HG03175 (cell line): ENCODE measurements around the gene TTLL5.
"Not testable (repeated sequence)": the region's sequence is repeated elsewhere in the genome, so short reads cannot be mapped to it uniquely, and the experiment has no call there.

Experiments
- ATAC-seq: cut with Tn5 transposase; IDR thresholded peaks from one replicate; pipeline ENCODE4 v1.9.1; 2021; ENCODE audit warnings: mild to moderate bottlenecking, moderate library complexity; ENCODE audit not compliant: unreplicated experiment

Gene TTLL5

DNA sequence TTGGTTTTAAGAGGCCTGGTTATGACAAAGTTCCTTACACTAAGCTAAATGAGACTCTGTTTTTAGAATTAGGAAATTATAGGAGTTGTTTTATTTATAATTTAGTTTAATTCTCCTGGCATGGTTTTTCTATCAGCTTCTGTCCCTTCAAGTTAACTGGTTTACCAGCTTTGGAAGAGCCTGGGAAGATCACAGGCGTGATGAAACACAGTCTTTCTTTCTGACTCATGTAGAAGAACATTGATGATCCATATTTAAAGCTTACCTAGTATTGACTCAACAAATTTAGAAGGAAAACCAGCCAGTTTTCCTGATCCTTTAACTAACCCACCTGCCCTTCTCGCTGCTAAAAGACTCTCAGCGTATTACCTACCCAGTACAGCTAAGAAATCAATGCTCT is 165.6 kb downstream of the TTLL5 start:
- no peak for ATAC-seq

DNA sequence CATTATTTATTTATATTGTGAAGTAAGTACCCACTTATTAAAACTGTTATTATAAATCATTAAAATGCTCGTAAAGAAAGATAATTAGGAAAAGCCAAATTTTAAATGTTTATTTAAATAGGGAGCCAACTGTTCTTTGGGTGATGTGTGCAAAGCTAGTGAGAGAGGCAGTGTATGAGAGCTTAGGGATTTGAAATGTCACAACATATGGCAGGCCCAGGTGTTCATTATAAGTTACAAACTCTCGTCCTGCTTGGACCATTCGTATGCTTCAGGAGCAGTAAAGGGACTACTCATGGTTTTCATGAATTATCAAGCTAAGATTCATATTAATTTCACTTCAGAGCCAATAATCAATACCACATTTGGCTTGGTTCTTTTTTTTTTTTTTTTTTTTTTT is 166.3 kb downstream of the TTLL5 start:
- ATAC-seq, result no peak

DNA sequence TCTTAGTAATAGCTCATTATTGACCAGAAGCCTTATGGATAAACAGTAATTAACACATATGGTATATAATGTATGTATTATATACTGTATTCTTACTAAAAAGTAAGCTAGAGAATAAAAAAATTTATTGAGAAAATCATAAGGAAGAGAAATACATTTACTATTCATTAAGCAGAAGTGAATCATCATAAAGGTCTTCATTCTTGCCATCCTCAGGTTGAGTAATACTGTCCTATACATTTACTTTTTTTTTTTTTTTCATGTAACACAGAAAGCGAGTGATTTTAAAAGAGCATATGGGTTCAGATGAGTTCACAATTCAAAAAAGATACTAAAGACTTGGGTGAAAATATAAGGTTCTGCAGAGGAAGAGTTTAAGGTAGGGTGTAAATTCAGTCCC is 168.3 kb downstream of the TTLL5 start:
- no peak for ATAC-seq

DNA sequence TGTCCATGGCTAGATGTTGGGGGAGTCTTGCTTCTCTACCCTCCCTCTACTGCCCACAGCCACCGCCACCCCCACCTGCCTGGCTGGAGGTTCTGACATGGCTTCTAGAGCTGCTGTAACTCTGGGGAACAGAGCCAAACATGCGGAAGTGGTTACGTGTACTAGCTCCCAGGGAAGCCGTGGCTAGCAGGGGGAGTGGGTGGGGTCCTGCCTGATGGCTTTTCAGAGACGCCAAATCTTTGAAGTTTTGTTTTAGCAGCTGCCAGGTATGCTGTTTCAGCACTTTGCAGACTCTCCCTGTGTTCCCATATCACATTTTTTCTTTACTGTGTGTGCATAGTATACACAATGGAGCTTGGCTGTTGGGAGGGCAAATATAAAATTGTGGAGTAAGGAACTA is 170.4 kb downstream of the TTLL5 start:
- no peak for ATAC-seq

DNA sequence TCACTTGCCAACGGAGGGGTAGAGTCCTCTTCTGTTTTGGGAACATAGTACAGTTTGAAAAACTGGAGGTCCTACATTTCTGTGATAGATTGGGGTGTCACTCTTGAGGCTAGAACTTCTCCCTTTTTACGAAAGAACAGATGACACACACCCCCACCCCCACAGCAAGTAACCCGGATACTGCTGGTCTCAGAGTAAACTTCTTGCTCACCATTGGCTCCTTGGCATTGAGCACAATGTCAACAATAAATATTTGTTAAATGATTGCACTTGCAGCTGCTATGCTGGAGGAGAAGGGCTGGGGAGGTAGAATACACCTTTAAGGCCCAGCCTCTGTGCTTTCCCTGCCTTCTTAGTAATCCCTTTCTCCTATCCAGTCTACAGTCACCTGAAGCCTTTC is 170.9 kb downstream of the TTLL5 start:
- ATAC-seq, result no peak

DNA sequence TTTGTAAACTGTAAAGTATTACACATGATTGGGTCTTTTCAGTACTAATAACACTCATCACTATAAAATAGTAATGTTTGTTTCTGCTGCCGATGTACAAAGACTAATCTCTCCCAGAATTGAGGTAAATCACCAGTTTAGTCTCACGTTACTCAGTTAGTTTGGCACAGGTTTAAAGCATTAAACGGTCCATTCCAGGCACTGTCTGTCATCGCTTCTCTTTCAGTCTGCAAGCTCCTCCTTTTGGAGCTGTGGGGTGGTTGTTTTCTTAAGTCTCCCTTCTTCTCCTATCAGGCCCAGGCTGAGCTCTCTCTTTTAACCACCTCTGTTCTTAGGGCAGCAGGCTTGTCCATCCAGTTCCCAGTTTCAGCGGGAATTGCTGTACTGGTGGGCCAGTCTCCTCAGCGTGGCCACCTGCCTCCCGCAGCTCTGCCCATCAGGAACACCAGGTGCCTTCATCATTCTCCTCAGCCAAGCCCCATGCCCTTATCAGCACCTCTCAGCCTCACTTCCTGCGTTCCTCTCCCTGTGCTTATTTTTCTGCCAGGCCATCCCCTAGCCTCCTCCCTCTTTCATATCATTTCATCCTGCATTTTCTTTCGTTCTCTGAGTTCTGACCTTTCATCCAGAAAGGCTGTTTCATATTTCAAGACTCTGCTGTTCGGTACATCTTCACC is 171.7 kb downstream of the TTLL5 start:
- ATAC-seq, result no peak

DNA sequence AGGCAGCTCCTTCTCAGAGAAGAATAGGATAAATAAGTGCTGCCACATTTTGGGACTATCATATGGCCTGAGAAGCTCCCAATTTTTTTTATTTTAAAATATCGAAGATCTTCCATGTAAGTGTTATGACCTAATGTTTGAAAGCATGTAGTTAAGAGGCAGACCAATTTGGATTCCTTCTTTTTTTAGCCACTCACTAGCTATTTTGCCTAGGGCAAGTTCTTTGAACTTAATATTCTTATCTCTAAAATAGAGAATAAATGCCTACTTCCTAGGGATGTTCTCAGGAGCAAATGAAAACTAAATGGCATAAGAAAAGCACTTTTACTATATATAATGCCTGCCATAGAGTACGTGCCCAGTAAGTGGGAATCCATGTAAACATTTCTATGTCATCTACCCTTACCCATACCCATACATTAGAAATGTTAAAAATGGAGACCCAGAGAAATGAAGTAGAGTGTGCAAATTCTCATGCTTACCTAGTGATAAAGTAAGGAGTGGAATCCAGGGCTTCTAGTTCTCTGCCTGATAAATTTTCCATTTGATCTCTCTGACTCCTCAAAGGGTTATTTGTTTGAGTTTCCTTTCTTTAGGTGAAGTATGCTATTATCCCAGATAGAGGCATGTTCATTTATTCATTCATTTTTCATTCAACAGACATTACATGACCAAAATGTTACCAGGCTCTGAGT is 172.4 kb downstream of the TTLL5 start:
- no peak for ATAC-seq

DNA sequence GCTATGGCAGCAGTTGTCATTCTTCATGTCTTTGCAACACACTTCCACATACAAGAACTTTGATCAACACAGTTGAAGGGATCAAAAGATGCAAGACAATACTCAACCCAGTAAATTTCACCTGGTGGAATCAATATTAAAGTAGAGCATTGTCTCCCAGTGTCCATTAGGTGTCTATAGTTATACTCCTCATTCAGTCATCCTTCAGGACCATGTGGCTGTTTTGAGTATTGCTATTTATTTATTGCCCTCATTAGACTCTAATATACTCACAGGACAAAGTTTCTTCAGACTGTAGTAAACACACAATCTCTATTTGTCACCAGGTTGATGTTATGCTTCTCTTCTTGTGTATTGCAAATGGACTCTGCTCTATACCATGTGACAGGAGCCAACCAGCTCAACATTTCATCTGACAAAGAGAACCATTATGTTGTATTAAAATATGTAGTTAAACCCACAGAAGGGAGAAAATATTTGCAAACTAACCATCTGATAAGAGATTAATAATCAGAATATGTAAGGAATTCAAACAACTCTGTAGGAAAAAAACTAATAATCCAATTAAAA is 174.2 kb downstream of the TTLL5 start:
- no peak for ATAC-seq

DNA sequence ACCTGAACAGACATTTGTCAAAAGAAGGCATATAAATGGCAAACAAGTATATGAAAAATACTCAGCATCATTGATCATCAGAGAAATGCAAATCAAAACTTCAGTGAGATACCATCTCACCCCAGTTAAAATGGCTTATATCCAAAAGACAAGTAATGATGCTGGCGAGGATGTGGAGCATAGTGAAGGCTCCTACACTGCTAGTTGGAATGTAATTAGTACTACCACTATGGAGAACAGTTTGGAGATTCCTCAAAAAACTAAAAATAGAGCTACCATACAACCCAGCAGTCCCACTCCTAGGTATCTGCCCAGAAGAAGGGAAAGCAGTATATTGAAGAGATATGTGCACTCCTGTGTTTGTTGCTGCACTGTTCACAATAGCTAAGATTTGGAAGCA is 174.7 kb downstream of the TTLL5 start:
- ATAC-seq, result no peak

DNA sequence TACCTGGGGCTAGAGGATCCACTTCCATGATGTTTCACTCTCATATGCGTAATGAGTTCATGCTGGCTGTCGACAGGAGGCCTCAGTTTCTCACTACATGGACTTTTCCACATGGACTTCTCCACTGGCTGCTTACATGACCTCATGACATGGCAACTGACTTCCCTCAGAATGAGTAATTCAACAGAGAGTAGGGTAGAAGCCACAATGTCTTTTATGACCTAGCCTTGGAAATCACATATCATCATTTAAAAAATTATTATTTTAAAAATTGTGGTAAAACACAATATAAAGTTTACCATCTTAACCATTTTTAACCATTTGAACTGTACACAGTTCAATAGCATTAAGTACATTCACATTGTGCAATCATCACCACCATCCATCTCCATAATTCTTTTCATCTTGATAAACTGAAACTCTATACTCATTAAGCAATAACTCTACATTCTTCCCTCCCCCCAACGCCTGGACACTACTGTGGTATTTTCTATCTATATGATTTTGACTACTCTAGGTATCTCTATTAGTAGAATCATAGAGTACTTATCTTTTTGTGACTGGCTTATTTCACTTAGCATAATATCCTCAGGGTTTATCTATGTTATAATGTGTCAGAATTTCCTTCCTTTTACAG is 176.2 kb downstream of the TTLL5 start:
- ATAC-seq, result no peak

DNA sequence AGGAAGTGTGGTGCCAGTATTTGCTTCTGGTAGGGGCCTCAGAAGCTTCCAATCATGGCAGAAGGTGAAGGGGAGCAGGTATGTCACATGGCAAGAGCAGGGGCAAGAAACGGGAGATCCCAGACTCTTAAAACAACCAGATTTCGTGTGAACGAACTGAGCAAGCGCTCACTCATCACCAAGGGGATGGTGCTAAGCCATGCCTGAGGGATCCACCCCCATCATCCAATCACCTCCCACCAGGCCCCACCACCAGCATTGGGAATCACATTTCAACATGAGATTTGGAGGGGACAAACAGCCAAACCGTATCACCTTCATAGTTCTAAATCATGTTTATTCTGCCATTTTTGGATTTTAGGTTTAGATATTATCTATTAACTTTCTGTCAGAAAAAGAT is 179.9 kb downstream of the TTLL5 start:
- ATAC-seq, result no peak

DNA sequence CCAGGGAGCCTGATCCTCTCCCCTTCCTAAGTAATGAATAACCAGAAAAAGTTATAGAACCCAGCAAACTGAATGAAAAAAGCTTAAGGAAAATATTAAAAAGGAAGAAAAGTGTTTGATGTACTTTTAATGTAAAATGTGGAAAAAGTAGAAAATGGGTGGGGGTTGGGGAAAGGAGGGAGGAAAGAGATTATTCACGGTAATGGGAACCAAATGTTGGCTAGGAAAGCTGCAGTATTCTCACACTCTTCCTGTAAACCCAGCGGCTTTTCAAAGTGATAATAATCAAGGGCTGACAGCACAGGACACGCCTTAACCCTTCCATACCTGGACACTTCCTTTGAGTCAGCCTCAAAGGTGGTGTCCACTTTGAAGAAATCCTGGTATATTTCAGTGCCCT is 181.5 kb downstream of the TTLL5 start:
- no peak for ATAC-seq

DNA sequence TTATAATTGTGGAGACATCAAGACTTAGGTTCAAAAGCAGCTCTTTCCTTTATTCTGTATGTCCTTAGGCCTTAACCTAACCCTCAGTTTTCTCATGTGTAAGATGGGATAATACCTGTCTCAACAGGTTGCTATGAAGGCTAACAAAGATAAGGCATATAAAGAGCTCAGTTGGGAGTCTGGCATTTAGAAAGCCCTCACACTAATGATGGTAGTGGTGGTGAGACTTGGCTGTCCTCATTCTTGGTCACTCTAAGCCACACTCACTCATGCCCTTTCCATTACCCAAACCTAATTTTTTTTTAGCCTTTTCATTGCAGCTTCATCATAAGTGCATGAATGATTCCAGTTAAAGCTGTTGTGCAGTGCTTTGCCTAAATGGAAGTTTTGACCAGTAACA is 183.4 kb downstream of the TTLL5 start:
- no peak for ATAC-seq

DNA sequence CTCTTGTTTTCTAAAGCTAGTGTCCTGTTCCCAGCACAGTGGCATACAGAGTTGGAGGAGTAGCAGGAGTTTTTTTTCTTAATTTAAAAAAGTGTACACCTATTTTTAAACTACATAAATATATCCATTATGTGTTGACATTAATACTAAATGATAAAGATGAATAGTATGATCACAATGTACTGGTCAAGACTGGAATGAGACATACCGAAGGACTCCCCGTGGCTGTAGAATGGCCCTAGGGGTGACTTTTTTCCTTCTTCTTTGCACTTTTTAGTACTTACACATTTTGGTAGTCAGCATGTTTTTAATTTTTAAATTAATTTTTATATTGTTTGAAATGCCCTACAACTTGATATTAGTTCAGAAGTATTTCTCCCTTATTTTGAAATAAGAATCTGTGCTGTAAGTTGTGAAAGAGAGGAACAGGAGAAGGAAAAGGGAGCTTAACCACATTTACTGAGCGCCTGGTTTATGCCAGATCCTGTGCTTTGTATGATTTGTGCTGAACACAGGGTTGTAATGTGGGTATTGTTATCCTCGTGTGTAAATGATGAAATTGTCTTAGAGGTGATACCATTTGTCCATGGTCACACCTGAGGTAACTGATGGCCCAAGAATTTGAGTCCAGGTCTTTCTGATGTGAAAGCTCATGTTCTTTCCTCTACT is 184.2 kb downstream of the TTLL5 start:
- ATAC-seq, result no peak

DNA sequence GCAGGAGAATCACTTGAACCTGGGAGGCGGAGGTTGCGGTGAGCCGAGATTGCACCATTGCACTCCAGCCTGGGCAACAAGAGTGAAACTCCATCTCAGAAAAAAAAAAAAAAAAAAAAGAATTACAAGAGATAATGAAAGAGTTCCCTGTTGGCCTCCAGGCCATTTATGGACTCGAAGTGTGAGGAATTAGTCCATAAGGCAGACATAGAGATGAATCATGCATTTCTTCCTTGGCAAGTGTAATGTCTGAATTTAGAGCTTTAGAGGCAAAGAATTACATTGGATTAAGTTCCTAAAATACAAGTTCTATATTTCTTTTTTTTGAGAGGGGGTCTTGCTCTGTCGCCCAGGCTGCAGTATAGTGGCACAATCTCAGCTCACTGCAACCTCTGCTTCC is 185.6 kb downstream of the TTLL5 start:
- ATAC-seq, result not testable (repeated sequence)

DNA sequence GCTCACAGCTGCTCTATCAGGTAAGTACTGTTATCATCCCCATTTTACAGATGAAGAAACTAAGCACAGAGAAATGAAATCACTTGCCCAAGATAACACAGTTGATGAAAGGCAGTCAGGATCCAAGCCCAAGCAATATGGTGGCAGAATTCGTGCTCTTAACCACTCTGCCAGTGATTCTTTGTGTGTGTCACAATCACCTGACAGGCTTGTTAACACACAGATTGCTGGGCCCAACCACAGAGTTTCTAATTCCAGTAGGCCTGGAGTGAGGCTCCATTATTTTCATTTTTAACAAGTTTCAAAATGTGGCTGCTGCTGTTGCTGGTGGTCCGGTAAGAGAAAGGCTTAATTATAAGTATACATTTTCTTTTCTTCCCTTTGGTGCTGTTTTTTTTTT is 186.5 kb downstream of the TTLL5 start:
- no peak for ATAC-seq

DNA sequence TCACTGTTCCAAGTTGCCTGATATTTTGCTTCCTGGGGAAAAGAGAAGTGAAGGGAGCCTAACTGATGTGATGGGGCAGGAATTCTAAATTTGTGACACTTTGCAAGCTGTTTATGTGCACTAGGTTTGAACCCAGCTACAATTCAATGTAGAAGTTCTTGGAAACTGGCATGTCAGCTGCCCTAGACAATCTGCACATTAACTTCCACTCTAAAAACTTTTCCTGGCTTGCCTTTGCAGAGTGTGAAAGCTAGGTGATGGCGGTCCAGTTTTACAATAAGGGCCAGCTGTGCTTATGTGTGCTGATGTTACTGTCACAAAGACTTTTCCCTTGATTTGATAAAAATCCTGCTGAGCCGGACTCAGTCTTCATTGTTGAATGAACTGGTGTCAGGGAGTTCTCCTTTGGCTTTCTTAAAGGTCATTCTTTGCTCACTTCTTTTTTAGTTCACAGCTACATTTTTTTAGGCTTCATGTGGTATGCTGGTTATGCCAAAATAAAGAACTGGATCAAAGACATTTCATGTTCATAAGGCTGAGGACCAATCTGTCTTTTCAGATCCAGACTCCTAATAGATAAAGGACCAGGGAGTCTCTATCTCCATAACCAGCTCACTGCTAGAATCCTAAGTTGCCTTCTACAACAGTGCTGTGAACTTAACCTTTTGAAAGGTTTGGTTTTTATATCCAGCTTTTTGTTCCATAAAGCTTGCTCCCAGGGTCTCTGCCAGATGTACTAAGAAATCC is 187.3 kb downstream of the TTLL5 start:
- ATAC-seq, result no peak

DNA sequence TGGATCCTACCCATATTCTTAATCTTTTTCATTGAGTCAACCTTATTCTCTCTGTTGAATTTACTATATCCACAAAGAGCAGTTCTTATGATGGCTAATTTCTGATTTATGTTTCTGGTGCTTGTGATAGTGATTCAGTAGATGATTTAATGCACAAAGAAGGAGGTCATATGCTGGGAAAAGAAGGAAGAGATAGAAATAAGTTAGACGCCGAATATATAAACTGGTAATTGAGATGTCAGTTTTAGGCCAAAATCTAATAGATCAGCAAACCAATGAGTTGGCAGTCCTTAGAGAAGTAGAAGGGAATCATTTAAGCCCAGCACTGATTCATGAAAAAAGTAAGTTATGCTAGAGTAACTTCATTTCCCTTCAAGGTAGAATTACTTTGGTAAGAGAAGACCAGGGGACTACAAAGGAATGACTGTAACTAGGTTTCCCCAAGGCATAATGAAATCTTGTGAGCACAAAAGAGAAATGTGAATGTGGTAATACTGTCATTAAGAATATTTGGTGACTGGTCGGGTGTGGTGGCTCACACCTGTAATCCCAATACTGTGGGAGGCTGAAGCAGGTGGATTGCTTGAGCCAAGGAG is 188.4 kb downstream of the TTLL5 start:
- ATAC-seq, result no peak

DNA sequence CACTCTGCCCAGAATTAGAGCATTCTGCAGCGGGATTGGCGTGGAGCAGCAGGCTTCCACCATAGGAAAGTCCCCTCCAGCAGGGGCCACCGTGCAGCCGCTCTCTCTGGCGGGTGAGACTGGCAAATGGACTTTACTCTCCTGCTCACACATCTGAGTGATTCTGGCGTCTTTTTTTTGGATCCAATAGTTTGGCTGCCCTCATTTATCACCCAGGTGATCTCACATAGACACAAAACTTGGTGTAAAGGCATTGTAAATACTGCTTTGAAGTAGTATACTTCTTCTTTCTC is 190.5 kb downstream of the TTLL5 start:
- ATAC-seq, result no peak

DNA sequence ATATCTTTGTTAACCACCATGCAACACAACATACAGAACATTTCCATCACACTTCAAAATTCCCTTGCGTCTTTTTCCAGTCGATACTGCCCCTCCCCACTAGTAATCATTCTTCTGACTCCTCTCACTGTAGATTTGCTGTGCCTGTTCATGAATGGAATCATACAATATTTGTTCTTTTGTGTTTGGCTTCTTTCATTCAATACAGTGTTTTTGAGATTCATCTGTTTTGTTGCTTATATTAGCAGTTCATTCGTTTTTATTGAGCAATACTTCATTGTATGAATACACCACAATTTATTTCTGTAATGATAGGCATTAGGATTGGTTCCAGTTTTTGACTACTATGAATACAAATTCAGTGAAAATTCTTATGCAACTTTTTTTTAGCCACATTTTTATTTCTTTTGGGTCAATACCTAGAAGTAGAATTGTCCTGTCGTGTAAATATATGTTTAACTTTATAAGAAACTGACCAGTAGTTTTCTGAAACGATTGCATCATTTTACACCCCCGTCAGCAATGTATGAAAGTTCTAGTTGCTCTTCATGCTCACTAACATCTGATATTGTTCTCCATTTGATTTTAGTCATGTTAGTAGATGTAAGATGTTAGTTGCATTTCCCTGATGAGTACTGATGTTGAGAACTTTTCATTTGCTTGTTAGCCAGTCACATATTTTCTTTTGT is 193.2 kb downstream of the TTLL5 start:
- ATAC-seq, result no peak
